ENCODE results near the gene NTPCR. TPM values are rescaled to one million over a fixed set of nuclear protein-coding genes. Genes with fewer than 3 reads are reported as not detected.

The NTPCR gene, protein sequence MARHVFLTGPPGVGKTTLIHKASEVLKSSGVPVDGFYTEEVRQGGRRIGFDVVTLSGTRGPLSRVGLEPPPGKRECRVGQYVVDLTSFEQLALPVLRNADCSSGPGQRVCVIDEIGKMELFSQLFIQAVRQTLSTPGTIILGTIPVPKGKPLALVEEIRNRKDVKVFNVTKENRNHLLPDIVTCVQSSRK
- total RNA-seq (2021; ENCODE audit: unreplicated experiment): 46.8 TPM
- 60.9 TPM for polyA plus RNA-seq (2012; ENCODE audit: insufficient read length)
- percentile 58 among the genes with signal in this experiment for Bru-seq, nascent RNA
- BruChase-seq, experiment 1, labeled RNA remaining after a 2-hour chase: percentile 58 among the genes with signal in this experiment
- BruChase-seq, experiment 2, labeled RNA remaining after a 6-hour chase: percentile 55 among the genes with signal in this experiment
- long read RNA-seq, full-length matches to known transcripts: 42 of 50 reads
- long read RNA-seq, partial matches to known transcripts: 4 of 50 reads
- long read RNA-seq, other reads (novel, unspliced or antisense): 4 of 50 reads

- peak within 1 kb of the TSS; percentile 96 for H3K27ac ChIP-seq (ENCODE audit: low read length)
- peaks cover 13% of the 10 kb centered on the region for H3K4me1 ChIP-seq (ENCODE audit: control insufficient read depth, insufficient read depth, low read length)
- BruUV-seq (replicated peaks): no TSS peak
- H3K9me3 ChIP-seq (ENCODE audit: control insufficient read depth, insufficient read depth, low read depth, low read length): no peaks in the 10 kb centered on the region
- peak; percentile 82 for DNase-seq (ENCODE audit: low read depth, low spot score)
- ChIA-PET CTCF (no interaction called here), POLR2A (no interaction called here)
- peaks cover 3% of the 10 kb centered on the region; the same call in 1 of the 2 replicates for H3K36me3 ChIP-seq (ENCODE audit: control insufficient read depth, insufficient read depth, low read length)
- H3K4me3 ChIP-seq (ENCODE audit: low read depth in 2 of 2, low read length in 2 of 2): peak within 1 kb of the TSS; percentile 81 to 95
- intact Hi-C loops (cut with micrococcal nuclease; ENCODE audit: unreplicated experiment) (no loop called here), in situ Hi-C loops (cut with HindIII; ENCODE audit: low pct_unique_long_range_greater_than_20kb, low sequenced_read_pairs) (no loop called here)
- H3K27me3 ChIP-seq (ENCODE audit: control insufficient read depth, insufficient read depth, low read length): no peaks in the 10 kb centered on the region
- ATAC-seq: peak; percentile 91
- TF ChIP-seq, protein P1, sequence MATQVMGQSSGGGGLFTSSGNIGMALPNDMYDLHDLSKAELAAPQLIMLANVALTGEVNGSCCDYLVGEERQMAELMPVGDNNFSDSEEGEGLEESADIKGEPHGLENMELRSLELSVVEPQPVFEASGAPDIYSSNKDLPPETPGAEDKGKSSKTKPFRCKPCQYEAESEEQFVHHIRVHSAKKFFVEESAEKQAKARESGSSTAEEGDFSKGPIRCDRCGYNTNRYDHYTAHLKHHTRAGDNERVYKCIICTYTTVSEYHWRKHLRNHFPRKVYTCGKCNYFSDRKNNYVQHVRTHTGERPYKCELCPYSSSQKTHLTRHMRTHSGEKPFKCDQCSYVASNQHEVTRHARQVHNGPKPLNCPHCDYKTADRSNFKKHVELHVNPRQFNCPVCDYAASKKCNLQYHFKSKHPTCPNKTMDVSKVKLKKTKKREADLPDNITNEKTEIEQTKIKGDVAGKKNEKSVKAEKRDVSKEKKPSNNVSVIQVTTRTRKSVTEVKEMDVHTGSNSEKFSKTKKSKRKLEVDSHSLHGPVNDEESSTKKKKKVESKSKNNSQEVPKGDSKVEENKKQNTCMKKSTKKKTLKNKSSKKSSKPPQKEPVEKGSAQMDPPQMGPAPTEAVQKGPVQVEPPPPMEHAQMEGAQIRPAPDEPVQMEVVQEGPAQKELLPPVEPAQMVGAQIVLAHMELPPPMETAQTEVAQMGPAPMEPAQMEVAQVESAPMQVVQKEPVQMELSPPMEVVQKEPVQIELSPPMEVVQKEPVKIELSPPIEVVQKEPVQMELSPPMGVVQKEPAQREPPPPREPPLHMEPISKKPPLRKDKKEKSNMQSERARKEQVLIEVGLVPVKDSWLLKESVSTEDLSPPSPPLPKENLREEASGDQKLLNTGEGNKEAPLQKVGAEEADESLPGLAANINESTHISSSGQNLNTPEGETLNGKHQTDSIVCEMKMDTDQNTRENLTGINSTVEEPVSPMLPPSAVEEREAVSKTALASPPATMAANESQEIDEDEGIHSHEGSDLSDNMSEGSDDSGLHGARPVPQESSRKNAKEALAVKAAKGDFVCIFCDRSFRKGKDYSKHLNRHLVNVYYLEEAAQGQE (IDR thresholded peaks at IDR 0.05; ENCODE audit: insufficient read depth in 1 of 2, low read depth in 2 of 2, low read length in 1 of 2): no peak
- TF ChIP-seq CTCF (IDR thresholded peaks at IDR 0.05) (no peak), POLR2AphosphoS5 (IDR thresholded peaks at IDR 0.05; ENCODE audit: low read depth, low read length) (peak; percentile 87), SIN3A (IDR thresholded peaks at IDR 0.05; ENCODE audit: borderline replicate concordance, insufficient read depth, low read depth, low read length) (no peak), TCF7L2 (IDR thresholded peaks at IDR 0.05; ENCODE audit: low read depth, low read length) (no peak)
Measured at GRCh38 chr1:232950197-232951176, at the start of gene NTPCR. Gene NTPCR, plus strand, starts transcription at chr1:232950611. Its CDS starts 100 bp downstream, at chr1:232950711.

DNA sequence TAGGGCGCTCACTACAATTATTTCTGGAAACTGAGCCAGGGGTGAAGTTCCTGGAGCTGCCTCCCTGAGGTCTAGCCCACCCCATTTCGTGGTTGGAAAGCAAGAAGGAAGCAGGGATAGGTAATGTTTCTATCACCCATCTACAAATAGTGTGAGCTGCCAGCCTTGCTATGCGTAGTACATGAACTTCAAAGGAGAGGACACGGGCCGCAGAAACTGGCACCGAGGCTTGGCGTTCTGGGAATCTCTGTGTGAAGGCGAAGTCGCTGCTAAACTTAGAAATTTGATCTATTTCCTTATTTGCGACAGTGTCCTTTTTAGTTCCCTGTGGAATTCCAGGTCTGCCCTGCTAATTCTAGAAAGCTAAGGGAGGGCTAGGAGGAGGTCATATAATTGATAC, 49.6 kb upstream of the NTPCR start:
- ChIA-PET CTCF (no interaction called here), POLR2A (no interaction called here)
- intact Hi-C loops (cut with micrococcal nuclease; ENCODE audit: unreplicated experiment): no loop called here
- no peak for DNase-seq (ENCODE audit: low read depth, low spot score)
- Histone ChIP-seq H3K27ac (ENCODE audit: low read length) (no peak overlapping the region), H3K4me3 (ENCODE audit: low read depth in 2 of 2, low read length in 2 of 2) (no peak overlapping the region), H3K36me3 (ENCODE audit: control insufficient read depth, insufficient read depth, low read length) (no peaks in the 10 kb centered on the region), H3K9me3 (ENCODE audit: control insufficient read depth, insufficient read depth, low read depth, low read length) (no peaks in the 10 kb centered on the region), H3K4me1 (ENCODE audit: control insufficient read depth, insufficient read depth, low read length) (no peaks in the 10 kb centered on the region), H3K27me3 (ENCODE audit: control insufficient read depth, insufficient read depth, low read length) (peaks cover 4% of the 10 kb centered on the region; the same call in 1 of the 2 replicates)
- BruUV-seq (replicated peaks): no TSS peak
- in situ Hi-C loops (cut with HindIII; ENCODE audit: low pct_unique_long_range_greater_than_20kb, low sequenced_read_pairs): no loop called here
- no peak for ATAC-seq
- no peak for TF ChIP-seq POLR2AphosphoS5 (IDR thresholded peaks at IDR 0.05; ENCODE audit: low read depth, low read length)
- TF ChIP-seq CTCF (IDR thresholded peaks at IDR 0.05): no peak
- TF ChIP-seq, protein P1 (IDR thresholded peaks at IDR 0.05; ENCODE audit: insufficient read depth in 1 of 2, low read depth in 2 of 2, low read length in 1 of 2): no peak
- no peak for TF ChIP-seq TCF7L2 (IDR thresholded peaks at IDR 0.05; ENCODE audit: low read depth, low read length)

Measured in Panc1 (cell line).